Renal cortical epithelial cell (primary cell): ENCODE data around the gene KDM4D. TPM values are rescaled to one million over a fixed set of nuclear protein-coding genes. Genes with fewer than 3 reads are reported as not detected.
"Not testable (repeated sequence)": the region's sequence is repeated elsewhere in the genome, so short reads cannot be mapped to it uniquely, and the experiment has no call there.

Experiments used
- DNase-seq: peaks from one replicate; pipeline ENCODE4 v3.0.0-alpha.2; 2011; ENCODE audit warnings: low read depth
- total RNA-seq: library from RNA; depleted of rRNA; stranded (reverse); fragments of >200 nt; gene quantifications from 2 replicates; pipeline ENCODE4 v1.2.3, GENCODE V29; 2014

The KDM4D gene
- total RNA-seq, 1 donor from 2014 or later, result 0.94 TPM

DNA sequence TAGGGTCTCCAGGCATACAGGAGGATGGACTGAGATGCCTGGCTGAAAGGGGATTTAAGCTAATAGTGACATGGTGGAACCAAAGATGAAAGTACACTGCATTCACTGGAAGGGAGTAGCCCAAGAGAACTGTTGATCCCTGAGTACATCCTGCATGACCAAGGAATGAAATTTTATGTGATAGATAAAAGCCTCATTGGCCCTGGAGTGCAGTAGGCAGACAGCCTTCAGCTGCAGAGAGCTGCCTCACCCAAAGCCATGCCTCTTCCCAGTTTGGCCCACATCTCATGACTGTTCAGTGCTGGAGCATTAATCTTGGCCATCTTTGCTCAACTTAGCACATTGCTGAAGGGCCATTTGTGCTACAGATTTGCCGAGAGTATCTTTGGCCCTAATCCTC is 59.5 kb downstream of the KDM4D start:
- no peak for DNase-seq

DNA sequence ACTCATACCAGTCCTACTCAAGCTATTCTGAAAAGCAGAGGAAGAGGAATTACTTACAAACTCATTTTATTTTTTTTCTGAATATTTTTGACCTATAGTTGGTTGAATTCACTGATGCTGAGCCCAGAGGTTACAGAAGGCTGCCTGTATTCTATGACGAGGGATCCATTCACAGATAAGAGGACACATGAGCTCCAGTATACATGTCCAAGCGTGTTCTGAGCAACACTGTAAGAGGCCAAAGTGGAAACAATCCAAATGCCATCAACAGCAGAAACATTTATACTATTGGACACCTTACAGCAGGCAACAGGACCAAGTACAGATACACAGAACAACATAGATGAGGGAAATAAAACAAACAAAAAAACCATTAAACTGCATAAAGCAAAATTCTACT is 61.8 kb downstream of the KDM4D start:
- no peak for DNase-seq

DNA sequence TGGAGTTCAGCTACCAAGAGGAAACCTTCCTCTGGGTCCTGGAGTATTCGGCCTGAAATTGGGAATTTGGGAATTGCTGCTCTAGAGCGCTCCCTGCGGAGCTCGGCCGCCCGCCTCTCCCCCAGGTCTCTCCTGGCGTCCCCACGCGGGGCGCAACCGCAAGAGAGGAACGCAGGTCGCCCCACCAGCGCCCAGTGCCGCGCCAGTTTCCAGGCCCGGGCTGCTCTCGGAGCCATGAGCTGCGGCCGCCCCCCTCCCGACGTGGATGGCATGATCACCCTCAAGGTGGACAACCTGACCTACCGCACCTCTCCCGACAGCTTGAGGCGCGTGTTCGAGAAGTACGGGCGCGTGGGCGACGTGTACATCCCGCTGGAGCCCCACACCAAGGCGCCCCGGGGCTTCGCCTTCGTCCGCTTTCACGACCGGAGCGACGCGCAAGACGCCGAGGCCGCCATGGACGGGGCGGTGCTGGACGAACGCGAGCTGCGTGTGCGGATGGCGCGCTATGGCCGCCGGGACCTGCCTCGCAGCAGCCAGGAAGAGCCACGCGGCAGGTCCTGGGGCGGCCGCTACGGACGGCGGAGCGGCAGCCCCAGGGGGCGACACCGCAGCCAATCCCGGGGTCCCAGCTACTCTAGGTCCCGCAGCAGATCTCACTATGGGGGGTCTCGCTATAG is 64.0 kb downstream of the KDM4D start:
- not testable (repeated sequence) for DNase-seq

GRCh38 chr11:95042239-95042638 is 68.7 kb downstream of the KDM4D start:
- DNase-seq, result no peak

DNA sequence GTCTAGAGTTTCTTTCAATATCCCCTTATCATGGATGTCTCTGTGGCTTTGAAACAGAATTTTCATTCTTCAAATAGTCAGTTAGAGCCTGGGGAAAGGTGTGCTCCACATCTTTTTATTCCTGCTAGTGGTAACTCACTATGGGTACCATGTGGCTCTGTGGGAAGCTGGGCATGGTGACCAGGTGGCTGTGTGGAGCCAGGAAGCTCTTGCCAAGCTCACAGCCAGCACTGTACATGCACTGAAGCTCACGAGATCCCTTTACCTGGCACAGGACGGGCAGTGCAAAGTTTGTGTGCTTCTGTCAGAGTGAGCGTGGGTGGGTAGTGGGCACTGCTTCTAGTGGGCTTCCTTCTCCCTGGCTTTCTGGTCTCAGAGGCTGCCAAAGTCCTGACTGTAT is 69.4 kb downstream of the KDM4D start:
- no peak for DNase-seq

- DNase-seq, result no peak
These were observed 70.5 kb downstream of the KDM4D start for GRCh38 chr11:95044010-95044409.

- no peak for DNase-seq
These were observed 72.3 kb downstream of the KDM4D start for GRCh38 chr11:95045812-95046211.

Other genes starting within 250 kb of the KDM4D start
- 32.6 and 51.2 TPM in 2 replicates for gene AMOTL1, start 205.4 kb upstream of the KDM4D start, total RNA-seq
- 51.3 and 57.1 TPM in 2 replicates for gene CWC15, start 153 bp upstream of the KDM4D start, total RNA-seq
- not detected in 2 replicates for gene KDM4E, start 51.5 kb downstream of the KDM4D start, total RNA-seq
- not detected in 2 replicates for gene KDM4F, start 75.7 kb downstream of the KDM4D start, total RNA-seq
- gene SRSF8, start 93.2 kb downstream of the KDM4D start, total RNA-seq, result 11.8 and 34.4 TPM in 2 replicates
- gene ENDOD1, start 116.1 kb downstream of the KDM4D start, total RNA-seq, result 47.9 and 51.4 TPM in 2 replicates